HepG2 (cell line): ENCODE data around the gene GLIS1.

ENCODE experiments used
- CEBPB ChIP-seq: IDR thresholded peaks from 2 replicates; pipeline ENCODE4 v1.6.1; 2011; ENCODE audit warnings: low read depth, low read length, improper control_type of control experiment, borderline replicate concordance
- HCFC1 ChIP-seq: fragments of 150-350 bp; IDR thresholded peaks from 2 replicates; pipeline ENCODE4 v1.6.1; 2014; ENCODE audit warnings: low read depth, low read length
- JUN ChIP-seq: sonication (generic); formaldehyde crosslinking; IDR thresholded peaks from 2 replicates; pipeline ENCODE4 v1.4.0; 2020; ENCODE audit warnings: mild to moderate bottlenecking, missing genetic modification reagents
- POLR2A ChIP-seq, 2 experiments: IDR thresholded peaks; 2 replicates each; pipeline ENCODE4 v1.6.1; 2011; ENCODE audit warnings: low read depth in 2 of 2, low read length in 2 of 2, mild to moderate bottlenecking in 1 of 2, moderate library complexity in 1 of 2; ENCODE audit not compliant: insufficient read depth in 1 of 2
- ZNF274 ChIP-seq: sonication (generic); formaldehyde crosslinking; IDR thresholded peaks from 2 replicates; pipeline ENCODE4 v1.5.1; 2020; ENCODE audit warnings: mild to moderate bottlenecking, missing genetic modification reagents

DNA sequence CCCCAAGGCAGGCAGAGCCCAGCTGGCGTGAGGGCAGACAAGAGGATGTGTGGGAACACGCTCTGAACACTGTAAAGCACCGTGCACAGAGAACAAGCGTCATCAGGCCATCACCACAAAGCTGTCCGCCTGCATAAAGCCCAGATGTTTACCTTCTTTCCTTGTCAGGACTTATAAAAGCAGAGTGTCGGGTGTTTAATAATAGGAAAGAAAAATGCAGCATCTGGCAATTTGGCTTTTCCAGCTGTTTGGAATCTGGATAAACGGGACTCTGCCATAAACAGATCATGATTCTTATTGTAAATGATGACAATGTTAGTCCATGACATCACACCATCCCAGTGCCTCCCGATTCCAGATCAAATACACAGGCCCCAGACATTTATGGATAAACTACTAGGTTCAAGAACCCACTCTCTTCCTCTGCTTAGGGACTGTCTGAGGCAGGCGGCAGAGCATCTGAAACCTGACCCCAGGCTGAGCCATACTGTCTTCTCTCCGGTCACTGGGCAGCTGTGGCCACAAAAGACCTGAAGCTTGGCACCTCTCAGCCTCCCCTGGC lies 4.2 kb downstream of the GLIS1 start:
- TF ChIP-seq ZNF274 (CRISPR knock-in tag) = no peak
- TF ChIP-seq JUN = no peak
- no peak for TF ChIP-seq HCFC1
- TF ChIP-seq CEBPB = no peak
- TF ChIP-seq POLR2A (IDR thresholded peaks at IDR 0.05; ENCODE audit: insufficient read depth in 1 of 2, low read depth in 2 of 2, low read length in 2 of 2) = no peak
